Fibroblast of the conjunctiva (primary cell): ENCODE measurements around the gene CHML.

ENCODE experiments used
- DNase-seq: peaks from one replicate; pipeline ENCODE4 v3.0.0-alpha.2; 2010; ENCODE audit warnings: low read depth

CHML gene

DNA sequence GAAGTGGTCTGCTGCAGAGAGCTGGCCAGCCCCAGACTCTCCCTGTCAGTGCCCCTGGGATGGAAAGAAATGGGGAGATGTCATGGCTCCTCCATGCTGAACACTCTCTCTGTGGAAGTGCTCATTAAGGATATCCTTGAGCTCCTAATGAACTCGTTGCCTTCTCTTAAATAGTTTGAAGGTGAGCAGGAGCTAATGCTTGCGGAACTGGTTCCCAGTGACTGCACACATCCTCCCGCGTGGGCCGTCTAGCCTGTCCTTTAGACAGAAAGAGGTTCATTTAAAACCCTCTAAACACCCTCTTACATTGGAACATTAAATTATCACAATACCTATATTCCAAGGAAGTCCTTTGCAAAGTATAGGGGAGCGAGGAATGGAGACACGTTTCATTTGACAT is 6.0 kb upstream of the CHML start:
- no peak for DNase-seq

DNA sequence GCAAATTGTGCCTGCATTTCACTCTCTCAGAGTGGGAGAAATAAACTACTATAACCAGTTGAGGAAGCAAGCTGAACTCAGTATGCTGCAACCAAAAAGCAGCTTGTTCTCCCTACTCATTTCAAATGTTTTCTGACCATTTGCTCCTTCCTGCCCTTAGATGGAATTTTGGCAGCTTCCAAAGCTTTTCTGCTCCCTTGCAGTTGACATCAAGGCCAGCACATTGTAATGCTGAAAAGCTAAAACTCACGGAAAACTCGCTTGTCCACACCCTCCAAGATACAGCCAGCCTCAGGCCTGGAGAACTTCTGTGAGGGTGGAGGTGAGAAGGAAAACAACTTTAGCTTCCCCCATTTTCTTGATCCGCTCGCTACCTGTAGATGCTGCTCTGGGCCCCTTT is 5.0 kb upstream of the CHML start:
- DNase-seq: no peak

DNA sequence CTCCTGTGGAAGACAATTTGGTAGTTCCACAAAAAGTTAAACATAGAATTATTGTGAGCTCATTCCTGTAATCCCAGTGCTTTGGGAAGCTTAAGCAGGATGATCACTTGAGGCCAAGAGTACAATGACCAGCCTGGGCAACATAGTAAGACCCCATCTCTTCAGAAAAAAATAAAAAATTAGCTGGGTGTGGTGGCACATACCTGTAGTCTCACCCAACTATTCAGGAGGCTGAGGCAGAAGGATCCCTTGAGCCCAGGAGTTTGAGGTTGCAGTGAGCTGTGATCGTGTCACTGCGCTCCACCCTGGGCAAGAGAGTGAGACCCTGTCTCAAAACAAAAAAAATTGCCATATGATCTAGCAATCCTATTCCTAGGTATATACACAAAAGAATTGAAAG is 4.1 kb upstream of the CHML start:
- DNase-seq: no peak

DNA sequence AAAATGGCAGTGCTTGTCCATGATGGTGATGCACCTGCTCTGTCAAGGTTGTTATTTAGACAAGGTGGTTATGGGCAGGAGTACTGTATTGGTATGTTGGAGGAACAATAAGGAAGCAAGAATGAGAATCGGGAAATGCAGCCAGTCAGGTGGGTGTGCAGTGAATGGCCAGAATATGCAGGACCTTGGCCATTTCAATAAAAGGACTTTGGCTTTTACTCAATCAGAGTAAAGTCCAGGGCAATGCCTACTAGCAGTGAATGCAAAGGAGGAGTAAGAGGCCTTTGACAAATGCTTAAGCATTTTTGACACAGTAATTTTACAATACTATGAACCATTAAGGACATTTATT is 2.4 kb upstream of the CHML start:
- no peak for DNase-seq

DNA sequence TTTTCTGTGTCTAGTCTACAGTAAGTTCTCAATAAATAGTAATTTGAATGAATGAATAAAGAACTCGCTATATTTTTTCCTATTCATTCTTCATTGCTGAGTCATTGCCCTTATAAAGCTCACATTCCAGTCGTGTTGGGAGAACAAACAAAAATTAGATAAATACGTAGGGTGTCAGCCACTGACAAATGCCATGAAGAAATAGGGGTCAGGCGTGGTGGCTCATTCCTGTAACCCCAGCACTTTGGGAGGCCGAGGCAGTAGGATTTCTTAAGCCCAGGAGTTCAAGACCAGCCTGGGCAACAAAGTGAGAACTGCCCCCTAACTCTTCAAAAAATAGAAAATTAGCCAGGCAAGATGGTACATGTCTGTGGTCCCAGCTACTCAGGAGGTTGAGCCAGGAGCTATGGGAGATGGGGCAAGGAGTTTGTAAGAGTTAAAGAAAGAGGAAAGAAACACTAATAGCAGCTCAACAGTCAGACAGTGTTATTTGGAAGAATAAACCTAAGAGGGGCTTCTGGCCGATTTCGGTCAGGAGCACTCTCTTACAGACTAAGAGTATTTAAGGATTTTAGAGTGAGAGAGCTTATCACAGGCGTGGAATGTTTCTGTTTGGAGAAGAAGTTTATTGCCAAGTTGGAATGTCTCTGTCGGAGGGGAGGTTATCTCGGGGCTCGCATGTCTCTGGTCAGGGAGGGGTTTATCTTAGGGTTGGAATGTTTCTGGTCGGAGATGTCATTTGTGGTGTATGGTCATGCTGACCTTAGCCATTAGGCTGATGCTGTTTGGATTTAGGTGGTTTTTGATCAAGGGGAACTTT is 1.8 kb upstream of the CHML start:
- no peak for DNase-seq

DNA sequence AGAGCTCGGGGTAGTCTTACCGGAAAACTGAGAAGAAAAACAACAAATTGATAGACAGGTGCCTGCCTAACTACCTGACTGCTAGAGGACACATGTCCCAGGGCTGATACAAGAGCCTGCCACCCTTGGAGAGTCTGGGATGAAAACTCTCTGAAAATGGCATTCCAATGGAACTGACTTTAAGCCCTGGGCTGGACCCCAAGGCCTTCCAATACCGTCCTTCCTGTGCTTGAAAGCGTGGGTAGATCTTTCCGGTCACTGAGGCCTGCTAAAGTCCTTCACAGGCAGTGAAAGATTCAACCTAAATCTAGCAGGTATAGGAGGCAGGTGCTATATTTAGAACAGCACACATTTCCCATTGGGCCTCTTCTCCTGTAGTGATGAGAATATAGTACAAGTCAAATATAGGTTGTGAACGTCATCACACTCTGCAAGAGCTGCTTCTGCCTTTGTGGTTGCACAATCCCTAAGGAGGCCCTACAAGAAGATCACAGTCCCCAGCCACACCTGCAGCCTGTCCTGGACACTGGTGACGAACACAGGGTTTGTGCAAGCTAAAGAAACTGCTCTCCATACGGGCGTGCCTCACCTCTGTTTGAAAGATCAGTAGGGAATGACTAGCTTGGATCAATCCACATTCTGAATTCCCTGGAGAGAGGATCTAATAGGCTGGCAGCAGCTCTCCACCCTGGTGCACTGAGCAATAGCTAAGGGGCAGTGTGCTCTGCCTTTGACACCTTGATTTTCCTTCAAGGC is 876 bp upstream of the CHML start:
- no peak for DNase-seq

DNA sequence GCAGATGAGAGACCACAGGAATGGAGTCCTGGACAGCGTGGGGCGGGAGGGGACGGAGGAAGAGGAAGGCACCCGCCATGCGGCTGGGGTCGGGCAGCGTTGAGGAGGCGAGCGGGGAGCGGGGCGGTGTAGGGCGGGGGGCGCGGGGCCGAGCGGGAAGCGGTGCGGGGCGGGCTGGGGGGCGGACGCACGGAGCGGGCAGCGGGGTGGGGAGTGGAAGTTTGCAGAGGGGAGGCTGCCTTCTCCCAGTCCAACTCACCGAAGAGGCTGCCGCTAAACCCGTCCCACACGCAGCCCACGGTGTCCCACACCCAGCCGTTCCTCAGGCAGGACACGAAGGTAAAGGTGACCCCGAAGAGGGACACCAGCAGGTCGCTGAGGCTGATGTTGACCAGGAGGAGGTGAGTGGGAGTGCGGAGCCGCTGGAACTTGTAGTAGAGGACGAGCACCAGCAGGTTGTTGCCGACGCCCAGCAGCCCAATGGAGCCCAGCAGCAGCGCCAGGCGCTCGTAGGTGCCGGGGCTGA is 483 bp downstream of the CHML start:
- no peak for DNase-seq

DNA sequence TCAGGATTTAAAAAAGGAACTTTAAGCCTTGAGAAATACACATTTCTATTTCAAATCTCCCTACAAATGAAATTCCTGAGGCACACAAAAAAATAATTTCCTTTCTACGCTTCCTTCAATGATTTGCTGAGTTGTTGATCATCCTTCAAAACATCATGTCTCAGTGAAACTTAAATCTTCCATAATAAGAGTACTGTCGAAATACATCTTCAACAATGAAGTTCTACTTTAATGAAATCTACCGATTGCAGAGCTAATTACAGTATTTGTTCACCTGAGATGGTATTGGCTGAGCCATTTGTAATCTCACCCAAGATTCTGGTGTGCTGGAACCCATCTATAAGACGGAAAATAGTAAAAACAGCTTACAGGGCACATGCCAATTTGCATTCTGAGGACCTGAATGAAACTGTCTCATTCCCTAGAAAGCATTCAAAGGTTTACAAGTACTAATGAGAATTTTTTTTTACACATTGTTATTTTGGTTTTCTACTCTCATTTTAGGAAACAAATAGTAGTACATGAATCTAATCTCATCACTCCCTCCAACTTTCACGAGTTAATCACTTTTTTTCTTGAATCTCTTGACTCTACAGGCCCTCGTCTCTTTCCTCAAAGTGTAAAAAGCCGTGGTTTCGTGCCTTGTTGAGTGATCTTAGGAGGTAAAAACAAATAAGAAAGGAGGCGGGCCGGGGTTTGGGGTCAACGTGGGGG is 1.1 kb downstream of the CHML start:
- no peak for DNase-seq

DNA sequence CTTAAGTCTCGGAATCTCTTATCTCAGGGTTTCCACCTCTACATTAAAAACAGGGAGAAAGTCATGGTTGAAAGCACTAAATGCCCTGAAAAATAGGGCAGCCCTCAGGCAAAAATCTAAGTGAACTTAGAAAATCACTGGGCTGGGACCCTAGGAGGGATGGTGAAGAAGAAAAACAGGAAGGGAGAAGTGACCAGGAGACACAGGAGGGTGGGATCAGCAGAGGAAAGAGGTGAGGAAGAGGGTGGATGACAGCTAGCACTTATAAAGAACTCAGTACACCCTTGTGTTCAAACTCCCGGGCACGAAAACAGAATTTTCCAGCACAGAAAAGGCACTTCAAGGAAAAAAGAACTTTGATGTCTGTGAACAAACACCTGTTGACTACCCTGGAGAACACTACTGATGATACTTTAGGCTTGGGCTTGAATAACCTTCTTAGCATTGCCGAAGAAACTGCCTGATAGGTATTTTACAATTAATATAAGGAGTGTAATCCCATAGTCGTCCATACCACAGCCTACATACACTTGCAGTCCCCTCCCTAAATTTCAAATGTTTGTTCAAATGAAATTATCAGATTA is 2.0 kb downstream of the CHML start:
- DNase-seq: no peak

DNA sequence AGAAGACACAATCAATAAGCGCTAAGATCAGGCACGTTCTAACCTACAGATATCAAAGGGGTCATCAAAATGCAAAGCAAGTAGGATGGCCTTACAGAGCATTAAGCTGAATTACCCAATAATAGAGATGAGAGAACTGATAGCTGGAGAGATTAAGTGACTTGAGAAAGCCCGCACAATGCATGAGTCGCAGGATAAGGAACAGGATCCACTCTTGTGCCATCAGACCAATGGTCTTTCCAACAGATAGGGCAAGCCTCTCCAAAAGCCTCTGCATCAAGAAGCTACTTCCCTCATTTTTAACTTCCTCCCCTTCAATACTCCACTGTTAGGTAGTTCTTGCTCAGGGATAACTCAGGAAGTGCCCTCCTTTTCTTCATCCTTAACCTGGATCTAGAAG is 2.6 kb downstream of the CHML start:
- DNase-seq: no peak

DNA sequence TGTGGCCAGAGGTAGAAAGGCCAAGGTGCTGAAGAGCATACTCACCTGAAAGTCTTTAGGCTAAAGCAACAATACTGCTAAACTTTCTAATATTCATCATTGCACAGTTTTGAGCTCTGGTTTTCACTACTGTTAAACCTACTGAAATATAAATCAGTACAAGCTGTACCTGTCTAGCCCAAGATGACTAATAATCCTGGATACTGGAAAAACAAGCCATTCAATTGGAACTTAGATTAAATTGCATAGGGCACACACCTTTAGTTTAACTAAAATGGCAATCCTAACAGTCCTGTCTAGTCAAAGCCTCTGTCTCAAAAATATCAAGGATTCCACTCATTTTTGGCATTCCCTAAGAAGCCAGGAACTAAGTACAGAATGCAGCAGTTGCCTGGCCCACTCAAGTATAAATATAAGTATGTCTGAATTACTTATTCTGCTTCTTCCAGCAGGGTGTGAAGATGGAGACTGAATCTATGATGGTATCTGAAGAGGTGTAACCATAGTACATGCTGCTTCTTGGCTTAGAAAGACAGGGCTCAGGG is 3.1 kb downstream of the CHML start:
- DNase-seq: no peak

DNA sequence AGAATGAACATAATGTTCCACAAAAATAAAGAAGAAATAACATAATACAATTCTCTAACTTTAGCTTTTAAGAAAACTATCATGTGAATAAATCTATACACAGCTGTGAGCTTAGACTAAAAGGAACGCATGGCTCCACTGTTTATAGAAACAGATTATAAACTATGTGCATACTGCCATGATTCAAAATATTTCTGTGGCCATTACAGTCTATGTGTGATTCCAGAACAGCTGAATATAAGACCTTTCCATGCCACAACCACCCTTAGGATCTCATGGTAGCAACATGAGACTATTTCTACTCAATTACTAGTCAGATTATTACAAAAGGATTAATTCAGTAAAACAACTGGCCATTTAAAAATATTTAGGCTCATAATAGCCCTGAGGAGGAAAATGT is 3.9 kb downstream of the CHML start:
- no peak for DNase-seq

DNA sequence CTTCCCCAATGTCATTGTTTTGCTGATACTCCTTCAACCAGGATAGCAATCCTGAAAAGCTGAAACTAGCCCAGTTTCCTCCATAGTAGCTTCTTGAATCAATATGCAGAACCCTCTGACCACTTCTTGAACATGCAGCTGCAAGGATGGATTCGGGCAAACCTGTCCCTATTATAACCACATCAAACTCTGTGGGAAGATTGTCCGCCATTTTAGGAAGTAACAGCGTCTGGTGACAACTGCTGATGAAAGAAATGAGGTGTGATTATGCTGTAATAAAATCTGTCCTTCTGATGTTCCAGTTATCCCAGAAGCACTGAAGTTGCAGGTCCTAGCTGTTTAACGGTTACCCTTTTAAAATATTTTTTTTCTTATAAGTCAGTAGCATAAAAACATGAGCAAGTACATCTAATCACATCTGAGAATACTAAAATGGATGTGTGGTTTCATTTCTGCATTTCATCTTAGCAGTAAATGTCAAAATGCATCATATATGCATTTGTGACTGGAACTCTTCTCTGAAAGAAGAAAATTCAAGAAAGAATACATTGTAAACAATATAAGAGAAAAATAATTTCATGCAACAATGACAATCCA is 4.5 kb downstream of the CHML start:
- DNase-seq: no peak

DNA sequence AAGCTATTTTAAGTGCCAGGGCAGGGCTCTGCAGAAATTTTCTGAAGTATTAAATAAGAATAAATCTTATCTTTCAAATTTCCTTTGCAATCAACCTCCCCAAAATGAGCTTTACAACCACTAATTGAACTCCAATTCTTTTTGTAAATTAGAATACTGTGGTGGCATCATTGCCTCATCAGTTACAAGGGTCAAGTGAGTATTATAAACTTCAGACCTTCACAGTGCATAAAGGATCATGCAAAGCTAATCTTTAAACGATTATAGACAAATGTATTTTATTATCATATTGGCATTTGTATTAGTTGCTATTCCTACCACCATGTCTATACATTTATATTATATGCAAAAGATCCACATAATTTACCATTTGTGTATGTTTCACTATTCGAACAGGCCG is 7.2 kb downstream of the CHML start:
- DNase-seq: no peak

DNA sequence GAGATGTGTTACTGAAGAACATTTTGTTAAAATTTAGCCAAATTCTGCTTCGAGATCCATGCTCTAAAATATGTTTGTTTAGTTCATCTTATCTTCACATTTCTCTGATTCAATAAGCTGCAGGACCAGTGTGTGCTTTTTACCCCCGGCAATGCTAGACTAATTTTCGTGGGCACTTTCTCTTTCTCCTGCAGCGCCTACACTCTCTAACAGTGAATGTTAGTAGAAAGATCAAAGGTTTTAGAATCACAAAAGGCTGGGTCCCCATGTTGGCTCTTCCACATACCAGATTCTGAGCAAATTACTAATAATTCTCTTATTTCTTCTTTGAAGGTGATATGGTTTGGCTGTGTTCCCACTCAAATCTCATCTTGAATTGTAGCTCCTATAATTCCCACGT is 8.5 kb downstream of the CHML start:
- no peak for DNase-seq

DNA sequence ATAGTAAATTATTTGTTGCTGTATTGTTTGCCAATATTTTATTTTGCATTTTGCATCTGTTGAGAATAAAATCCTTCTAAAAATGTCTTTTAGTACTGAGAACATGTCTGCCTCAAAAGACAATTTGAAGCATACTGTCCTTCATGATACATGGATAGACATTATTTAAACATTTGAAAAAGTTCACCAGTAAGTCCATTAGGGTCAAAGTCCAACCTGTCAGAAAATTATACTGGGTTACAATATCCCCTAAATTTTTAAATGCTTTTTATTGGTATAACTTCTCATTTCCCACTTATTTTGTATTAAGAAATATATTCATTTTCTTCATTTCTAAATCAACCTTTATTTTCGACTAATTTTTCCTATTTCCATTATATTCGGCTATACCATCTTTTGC is 9.3 kb downstream of the CHML start:
- DNase-seq: no peak

DNA sequence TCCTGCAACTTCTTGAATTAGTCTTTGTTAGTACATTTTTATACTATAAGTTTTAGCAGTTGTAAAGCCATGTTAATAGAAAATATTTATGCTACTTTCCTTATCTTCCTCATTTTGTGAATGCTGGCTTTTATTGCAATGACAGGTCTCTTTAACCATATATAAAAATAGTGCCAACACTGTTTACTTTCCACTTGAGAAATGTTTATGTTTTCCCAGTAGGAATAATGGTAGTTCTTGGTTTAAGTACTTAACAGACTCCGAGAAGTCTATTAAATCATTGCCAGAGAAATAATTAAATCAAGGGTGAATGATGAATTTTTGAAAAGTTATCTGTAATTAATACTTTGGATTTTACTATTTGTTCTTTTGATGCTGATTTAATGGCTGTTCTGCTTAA is 9.7 kb downstream of the CHML start:
- no peak for DNase-seq

DNA sequence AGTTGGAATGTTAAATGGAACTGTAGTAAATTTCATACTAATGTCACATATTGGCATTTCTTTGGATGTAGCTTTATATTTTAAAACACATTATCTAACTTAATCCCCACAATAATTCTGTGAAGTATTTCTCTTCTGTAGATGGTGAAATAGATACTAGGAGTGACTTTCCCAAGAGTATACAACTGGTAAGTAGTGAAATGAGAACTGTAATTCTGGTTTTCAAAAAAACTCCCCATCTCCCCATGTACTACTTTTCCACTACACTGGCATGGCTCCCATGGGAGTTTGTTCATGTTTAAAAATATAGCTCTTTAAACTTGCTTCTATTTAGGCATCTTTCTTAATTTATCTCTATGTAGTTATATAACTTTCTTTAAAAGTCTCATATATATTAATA is 10.2 kb downstream of the CHML start:
- DNase-seq: no peak

DNA sequence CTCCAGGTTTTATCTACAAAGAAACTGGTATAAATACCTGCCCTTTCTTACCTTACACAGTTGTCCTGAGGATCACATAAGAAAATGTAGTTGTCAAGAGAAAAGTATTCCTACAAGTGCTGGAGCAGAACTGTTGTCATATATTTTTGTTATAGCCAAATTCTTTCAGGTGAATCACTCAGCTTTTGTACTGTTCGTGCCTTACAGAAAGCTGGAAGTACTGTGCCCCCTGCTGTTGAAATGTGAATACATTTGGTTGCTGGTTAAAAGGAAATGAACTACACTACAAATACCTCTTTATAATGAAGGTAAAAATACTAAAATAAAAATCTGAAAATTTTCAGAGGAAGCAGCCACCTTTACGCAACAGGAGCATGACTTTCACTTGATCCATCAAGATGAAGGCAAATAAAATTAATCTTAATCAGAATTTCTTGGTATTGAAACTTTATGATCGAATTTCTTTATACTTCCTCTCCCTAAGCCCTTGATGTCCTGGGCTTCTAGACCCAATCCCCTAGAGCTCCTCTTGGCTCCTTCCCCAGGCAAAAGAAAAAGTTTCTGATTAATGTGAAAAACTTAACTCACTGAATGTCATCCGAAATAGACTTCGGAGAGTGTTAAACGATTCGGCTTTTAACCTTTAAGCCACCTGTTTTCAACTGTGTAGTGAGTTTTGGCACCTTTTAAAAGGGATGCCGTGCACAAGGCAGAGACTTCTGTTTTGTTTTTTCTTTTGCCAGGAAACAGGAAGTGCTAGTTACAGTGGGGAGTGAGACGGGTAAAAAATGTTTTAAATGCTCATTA is 12.5 kb downstream of the CHML start:
- peak; percentile 53 for DNase-seq

DNA sequence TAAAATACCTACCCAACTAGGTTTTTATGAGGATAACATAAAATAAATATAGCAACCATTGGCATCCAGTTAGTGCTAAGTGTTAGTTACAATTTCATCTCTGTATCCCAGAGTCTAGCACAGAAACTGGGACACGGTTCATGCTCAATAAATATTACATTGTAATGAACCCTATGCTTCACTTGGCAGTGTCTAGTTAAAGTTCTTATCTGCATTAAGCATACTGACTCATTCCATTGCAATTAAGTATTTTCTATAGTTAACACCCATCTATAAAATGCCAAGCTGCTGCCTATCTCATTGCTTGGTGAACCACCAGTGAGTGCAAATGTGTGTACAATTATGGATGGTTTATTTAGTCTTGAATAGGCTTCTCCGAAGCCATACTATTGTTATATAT is 15.2 kb downstream of the CHML start:
- DNase-seq: no peak

DNA sequence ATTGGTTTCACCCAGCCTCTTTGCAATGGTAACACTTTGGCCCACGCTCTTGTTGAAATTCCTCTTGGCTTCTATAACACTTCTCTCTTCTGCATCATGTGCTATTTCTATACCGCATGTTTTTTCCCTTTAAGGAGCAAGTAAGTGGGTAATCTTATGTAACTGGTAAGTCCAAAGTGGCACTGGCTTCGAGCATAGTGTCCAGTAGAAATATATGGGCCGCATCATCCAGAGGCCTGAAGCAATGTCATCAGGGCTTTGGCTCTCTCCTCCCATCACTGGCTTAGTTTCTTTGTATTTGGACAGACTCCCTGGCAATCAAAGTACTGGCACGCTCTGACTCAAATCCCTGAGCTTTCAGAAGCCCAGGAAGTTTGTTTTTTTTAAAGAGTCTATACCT is 17.5 kb downstream of the CHML start:
- no peak for DNase-seq
